Measurements from ENCODE around the gene ARIH1.
"Not testable (repeated sequence)": the region's sequence is repeated elsewhere in the genome, so short reads cannot be mapped to it uniquely, and the experiment has no call there.

GRCh38 chr15:72629068-72629570, 155.0 kb downstream of the ARIH1 start:
- not testable (repeated sequence) for TF ChIP-seq CTCF, POLR2A (IDR thresholded peaks at IDR 0.05)

Measured in uterus (tissue), 2 donors.